ENCODE measurements around the gene CPNE7.

DNA sequence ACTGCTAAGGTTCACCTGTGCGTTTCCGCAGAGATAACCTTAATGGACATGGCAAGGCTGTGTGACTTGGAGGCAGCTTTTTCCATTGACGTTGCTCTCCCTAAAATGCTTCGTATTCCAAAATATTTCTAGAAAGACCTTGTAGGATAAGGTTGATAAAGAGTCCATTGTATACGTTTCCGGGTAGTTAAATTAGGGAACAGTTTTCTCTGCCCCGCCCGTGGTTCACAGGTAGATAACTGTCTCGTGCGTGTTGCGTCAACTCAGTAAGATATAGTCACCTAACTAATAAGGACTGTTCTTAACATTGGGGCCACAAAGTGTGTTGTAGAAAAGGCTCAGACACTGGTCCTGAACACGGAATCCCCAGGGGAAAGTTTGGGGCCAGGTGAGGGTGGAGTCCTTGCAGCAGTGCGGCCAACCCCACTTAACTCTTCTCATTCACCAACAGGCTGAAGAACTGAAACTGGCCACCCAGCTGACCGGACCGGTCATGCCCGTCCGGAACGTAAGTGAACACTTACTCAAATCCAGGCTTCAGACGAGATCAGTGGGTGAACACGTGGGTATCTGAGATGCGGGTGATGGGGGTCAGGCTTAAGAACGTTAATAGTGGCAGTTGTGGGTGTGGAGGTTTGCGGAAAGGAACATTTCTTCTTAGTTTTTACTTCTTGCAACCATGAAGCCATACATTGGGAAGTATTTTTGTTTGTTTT is 13.5 kb upstream of the CPNE7 start:
- TF ChIP-seq CTCF (IDR thresholded peaks at IDR 0.05) (no peak), POLR2A (IDR thresholded peaks at IDR 0.05) (no peak), POLR2AphosphoS5 (IDR thresholded peaks at IDR 0.05) (no peak)
